Kidney glomerular epithelial cell (primary cell): ENCODE results near the gene CCDC57.

Experiments
- DNase-seq: peaks from one replicate; lab custom pipeline; 2025; lab: John Stamatoyannopoulos, UW

The CCDC57 gene

DNA sequence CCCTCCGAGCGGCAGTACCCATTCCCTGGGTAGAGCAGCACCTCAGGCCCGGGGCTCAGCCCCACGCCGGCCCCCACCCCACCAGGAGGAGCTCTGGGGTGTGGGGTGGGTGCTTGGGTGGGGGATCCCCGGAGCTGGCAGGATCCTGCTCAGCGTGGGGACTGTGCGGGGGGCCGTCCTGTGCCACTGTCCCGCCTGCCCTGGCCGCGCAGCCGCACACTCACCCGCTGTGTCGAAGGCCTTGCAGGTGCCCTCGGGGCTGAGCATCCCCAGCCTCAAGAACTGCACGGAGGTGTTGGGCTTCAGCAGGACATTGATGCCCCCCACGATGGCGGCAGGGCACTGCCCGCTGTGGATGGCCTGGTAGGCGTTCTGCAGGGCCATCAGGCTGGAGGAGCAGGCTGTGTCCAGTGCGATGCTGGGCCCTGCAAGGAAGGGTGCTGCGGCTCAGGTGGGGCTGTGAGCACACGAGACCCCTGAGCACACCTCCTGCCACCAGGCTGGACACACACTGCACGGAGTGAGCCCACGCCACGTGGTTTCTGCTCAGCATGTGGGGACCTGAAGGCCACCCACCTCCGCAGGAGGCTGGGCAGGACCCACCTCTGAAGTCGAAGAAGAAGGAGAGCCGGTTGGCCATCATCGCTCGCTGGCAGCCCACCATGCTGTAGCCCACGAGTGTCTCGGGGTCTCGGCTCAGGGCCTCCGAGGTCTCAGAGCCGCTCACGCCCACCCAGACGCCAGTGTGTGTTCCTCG lies 119.5 kb downstream of the CCDC57 start:
- DNase-seq, result no peak

DNA sequence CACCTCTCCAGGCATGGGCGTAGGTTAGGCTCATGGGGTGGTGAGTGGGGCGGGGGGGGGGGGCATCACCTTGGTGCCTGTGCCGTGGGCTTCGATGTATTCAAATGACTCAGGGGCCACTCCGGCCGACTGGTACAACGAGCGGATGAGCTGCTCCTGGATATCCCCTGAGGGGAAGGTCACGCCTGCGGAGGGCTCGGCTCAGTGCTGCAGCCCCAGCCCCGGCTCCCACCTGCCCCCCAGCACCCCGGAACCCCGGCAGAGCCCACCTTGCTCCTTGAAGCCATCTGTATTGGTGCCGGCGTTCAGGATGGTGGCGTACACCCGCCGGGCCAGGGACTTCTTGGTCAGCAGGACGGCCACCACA lies 120.0 kb downstream of the CCDC57 start:
- no peak for DNase-seq

DNA sequence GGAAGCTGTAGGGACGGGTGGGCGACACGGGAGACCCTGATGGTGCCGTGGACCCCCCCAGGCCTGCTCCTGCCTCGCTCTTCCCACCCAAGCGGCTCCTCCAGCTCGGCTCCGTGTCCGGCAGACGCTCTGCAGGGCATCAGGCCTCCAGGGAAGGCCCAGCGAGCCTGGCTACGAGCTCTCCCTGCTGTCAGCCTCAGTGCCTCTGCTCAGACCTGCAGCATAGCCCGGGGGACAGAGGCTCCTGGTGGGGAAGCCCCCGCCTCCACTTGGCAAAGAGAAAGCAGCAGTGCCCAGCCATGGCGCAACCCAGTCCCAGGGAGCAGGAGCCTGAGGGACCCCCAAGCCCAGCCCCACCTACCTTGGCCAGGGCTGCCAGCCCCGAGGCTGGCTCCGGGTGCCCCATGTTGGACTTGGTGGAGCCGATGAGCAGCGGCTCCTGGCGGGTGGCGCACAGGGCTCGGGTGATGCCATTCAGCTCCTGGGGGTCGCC lies 120.5 kb downstream of the CCDC57 start:
- no peak for DNase-seq

DNA sequence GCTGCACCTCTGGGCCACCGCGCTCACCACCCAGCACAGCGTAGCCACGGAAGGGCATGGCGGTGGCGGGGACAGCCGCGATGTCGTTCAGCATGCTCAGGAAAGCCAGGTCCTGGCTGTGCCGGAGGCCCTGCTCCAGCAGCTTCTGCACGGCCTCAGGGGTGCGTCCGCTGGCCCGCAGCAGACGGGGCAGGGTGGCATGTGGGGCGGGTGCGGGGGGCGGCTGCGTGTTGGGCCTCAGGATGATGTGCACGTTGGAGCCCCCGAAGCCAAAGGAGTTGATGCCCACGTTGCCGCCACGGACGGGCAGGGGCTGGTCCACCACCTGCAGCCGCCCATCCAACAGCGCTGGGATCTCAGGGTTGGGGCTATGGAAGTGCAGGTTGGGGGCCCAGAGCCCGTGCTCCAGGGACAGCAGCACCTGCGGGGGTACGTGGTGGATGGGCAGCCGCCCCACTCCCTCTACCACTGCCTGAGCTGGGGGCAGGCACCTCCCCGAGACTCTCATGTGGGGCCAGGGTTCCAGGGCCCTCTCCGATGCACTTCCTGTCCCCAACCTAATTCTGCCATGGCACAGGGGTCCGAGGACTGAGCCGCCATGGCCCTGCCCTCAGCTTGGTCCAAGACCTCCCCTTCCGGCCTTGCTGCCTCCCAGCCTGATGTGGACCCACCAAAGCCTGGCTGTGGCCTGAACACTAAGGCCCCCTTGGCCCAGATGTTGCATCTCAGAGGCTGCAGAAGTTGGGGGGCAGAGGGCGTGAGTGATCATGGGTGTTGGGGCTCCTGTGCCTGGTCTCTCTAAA lies 121.2 kb downstream of the CCDC57 start:
- no peak for DNase-seq

DNA sequence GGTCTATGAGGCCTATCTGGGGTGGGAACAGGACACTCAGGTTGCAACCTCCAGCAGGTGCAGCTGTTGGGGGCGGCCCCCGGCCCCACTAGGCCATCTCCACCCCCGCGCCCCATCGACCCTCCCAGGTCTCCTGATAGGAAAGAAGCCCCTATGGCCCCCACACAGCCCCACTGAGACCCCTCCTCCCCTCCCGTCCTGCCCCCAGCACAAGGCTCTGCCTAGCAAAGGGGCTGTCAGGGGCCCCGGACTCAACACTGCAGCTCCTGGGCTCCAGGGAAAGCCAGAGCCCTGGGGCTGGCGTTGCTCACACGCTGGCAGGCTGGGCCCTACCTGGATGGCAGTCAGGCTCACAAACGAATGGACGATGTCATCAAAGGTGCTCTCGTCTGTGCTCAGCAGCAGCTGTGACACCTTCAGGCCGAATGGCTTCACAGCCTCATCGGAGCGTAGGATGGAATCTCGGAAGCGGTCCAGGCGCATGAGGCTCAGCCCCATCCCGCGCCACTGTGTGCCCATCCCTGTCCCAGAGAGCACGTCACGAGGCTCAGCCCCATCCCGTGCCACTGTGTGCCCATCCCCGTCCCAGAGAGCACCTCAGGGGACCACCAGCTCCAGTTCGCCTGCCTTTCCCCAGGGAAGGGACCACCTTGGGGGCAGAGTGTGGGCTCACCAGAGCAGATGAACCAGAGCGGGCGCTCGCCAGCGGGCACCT lies 121.9 kb downstream of the CCDC57 start:
- no peak for DNase-seq

DNA sequence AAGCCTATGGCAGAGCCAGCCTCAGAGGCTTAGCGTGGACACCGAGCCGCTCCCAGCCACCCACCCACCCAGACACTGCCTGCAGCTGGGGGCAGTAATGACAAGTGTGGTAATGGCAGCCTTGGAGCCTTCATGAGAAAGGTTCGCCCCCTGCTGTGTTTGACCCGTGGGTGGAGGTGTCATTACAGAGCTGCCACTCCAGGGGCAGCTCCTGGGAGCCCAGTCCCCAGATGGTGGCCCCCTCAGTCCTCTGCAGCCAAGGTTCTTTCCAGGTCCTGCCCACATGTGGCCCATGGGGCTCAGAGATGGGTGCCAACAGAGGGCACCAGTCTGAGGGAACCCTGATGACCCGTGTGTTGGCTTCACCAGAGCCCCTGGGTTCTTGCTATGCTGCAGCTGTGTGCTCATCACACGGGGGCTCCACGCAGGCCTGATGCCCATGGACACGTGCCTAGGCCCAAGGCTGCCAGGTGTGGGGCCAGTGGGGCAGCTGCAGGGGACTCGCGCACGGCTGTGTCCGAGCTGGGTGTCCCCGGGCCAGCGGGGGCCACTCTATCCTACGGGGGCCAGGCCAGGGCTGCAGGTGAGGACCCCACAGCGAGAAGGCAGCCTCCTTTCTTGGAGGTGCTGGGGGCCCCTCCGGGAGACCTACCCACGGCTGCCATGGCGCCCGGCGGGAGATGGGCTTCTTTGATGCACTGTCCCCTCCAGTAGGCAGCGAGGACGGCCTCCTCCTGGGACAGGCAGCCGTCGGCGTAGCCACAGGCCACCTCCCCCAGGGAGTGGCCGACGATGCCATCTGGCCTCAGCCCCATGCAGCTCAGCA lies 122.7 kb downstream of the CCDC57 start:
- no peak for DNase-seq

DNA sequence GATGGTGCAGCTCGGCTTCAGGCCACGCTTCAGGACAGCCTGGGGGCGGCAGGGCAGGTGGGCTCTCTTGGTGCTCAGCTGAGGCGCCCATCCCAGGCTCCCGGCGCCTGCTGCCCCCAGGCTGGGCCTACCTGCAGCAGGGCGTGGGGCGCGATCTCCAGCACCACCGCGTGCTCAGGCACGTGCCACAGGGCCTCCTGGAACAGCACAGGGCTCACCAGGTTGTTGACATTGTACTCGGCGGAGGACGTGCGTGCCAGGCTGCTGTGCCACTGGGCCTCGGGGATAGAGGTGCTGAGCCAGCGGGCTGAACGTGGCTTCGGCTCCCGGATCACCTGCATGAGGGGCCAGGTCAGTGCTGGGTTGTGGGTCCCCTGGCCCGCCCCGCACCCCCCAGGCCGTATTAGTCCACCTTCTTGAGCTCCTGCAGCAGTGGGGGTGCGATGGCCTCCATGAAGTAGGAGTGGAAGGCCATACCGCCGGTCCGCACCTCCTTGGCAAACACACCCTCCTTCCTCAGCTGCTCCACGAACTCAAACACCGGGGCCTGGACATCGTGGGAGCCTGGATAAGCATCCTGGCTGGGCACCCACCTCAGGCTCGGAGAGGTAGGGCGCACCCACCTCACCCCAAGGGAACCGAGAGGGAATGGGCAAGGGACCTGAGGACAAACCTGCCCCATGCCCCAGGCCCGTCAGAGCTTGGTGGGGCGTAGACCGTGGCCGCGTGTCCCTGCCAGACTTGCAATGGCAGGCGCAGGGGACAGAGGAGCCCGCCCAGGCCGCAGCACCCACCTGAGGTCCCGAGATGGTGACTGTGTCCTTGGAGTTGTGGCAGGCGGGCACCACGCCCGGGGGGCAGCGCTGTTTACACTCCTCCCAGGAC lies 123.6 kb downstream of the CCDC57 start:
- DNase-seq, result no peak

DNA sequence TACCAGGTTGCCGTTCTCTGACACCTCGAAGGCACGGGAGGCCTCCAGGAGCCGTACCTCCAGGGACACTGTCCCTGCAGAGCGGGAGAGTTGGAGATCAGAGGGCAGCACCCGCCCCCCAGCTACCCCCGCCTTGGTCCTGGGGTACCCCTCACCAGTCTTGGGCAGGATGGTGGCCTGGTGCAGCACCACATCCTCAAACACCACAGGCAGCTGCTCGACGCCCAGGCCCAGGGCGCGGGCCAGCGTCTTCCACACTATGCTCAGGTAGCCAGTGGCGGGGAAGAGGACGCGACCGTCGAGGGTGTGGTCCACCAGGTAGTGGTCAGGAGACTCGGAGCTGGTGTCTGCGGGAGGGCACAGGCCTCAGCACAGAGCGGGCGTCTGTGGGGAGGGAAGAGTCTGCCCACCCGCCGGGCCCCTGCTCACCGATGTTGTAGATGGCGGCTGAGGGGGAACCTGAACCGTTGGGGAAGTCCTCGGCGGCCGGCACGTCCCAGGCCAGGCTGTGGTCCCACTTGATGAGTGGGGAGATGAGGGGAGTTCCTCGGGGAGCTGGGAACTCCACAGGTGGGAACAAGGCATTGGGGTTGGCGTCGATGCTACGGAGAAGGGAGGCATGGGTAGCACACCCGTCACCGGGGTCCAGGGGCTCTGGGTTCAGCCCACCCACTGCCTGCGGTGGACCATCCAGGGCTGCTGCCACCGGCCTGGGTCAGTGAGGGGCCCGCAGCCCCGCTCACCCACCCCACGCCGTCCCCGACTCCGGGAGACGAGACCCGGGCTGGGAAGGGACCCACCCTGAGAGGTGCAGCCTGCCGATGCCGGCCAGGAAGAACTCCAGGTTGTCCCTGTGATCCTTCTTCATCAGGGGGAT lies 124.4 kb downstream of the CCDC57 start:
- DNase-seq, result no peak

DNA sequence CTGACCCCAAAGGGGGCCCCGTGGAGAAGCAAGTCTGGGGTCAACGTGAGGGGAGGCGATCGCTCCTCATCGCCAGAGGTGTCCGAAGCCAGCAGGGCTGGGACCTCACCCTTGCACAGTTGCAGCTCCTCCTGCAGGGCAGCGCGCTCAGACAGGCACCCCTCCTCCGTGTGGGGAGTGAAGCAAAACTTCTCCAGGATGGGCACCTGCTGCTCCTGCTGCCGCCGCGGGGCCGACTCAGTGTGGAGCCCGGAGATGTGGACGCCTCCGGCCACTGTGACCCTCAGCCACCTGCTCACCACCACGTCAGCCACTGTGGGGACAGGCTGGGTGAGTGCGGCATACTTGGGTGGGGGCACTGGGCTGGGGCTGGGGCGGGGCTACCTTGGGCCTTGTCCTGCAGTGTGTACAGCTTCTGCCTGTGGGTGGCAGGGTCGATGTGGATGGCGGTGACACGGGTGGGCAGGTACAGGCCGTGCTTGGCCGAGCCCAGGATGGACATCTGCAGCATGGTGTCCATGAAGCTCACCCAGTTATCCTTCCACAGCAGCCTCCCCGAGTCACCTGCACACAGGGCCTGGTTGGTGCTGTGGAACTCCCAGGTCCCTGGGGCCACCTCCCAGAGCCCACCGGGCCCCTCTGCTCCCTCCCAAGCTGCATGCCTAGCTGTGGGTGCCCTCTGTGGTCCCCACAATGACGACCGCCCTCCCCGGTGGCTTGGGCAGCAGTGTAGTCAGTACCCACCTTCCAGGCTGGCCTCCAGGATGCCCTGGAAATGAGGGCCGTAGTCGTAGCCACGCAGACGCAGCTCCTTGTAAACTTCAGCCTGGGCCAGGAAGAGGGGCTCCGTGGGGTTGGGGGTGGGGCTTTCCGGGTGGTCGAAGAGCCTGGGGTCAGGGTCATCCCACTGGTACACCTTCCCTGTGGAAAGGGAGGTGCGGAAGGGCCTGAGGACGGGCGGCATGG lies 125.4 kb downstream of the CCDC57 start:
- DNase-seq, result no peak

DNA sequence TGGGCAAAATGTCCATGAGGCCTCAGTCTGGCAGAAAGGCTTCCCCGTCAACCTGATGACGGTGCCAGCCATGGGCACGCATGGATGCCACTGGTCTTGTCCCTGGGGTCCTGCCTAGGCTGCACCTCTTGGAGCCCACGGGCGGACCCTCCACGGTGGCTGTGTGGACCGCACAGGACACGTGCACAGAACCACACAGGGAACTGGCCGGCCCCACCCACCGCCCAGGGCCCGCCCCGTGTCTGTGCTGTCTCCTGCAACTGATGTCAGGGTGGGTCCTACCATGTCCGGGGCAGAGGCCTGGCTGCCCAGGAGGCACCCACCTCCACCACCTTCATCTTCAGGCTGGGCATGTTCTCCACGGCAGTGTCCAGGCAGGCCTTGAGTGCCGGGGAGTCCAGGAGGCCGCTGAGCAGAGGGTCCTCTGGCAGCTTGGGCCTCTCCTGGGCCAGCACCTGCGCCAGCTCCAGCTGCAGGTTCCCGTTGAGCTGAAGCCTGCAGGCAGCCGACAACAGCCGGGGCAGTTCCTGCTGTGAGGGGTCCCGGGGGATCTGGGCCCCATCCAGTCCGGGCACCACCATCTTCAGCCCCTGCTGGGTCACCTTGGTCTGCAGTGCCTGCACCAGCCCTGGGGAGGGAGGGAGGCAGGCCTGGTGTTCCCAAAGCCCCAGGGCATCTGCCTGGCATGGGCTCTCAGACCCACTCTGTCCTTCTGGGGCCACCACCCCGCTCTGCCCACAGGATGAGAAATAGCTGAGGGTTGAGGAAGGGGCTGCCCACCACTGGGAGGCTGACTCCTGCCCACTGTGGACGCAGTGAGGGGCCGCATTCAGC lies 126.5 kb downstream of the CCDC57 start:
- DNase-seq, result no peak

DNA sequence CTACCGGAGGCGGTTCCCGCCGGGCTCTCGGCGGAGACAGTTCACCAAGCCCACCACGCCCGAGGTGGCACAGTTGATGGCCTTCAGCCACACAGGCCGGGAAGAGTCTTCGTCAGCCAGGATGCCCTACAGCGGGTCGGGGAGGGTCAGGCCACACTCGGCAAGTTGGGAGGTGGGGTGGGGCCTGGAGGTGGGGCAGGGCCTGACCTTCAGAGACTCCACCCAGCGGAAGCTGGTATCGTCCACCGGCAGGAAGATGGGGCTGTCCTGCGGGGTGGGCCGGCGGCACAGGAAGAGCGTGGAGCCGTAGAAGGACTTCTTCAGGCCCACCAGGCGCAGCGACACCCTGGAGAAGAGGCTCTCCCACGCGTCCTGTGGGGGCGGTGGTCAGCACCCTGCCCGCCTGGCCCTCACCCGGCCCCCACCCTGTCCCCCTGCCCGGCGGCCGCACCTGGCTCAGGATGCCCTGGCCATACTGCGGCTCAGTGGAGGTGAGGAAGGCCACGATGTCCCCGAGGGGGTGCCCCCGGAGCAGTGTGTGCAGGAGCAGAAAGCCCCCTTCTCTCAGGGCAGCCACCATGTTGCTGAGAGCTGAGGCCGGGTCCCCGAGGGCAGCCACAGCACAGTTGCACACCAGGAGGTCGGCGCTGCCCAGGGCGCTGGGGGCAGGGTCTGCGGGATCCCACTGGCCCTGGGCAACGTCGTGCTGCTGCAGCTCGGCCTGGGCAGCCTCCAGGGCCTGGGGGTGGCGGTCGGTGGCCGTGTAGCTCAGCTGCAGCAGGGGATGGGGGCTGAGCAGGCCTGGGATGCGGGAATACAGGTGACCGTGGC lies 127.4 kb downstream of the CCDC57 start:
- no peak for DNase-seq

DNA sequence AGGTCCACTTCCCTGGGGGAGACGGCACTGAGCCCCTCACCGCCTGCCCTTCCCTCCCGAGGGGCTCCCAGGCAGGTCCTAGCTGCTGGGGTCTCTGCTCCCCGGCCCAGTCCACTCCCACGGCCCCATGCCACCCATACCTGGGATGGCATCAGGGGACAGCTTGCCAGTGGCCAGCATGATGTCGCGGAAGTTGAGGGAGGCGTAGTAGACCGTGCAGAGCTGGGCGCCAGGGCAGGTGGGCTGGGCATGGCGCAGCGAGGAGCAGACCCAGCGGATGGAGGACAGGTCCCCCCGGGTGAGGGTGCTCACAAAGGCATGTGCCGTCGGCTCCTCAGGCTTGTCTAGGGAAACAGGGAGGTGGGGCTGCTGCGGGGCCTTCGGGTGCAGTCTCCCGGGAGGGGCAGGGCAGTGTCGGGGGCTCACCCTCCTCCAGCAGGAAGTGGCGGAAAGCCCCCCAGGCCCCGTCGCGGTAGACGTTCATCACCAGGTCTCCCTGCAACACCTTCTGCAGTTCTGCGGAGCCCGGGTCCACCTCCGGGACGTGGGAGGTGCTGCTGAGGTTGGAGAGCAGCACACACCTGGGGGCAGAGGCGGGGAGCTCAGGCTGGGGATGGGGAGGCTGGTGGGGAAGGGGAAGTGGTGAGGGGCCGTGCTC lies 128.1 kb downstream of the CCDC57 start:
- no peak for DNase-seq

DNA sequence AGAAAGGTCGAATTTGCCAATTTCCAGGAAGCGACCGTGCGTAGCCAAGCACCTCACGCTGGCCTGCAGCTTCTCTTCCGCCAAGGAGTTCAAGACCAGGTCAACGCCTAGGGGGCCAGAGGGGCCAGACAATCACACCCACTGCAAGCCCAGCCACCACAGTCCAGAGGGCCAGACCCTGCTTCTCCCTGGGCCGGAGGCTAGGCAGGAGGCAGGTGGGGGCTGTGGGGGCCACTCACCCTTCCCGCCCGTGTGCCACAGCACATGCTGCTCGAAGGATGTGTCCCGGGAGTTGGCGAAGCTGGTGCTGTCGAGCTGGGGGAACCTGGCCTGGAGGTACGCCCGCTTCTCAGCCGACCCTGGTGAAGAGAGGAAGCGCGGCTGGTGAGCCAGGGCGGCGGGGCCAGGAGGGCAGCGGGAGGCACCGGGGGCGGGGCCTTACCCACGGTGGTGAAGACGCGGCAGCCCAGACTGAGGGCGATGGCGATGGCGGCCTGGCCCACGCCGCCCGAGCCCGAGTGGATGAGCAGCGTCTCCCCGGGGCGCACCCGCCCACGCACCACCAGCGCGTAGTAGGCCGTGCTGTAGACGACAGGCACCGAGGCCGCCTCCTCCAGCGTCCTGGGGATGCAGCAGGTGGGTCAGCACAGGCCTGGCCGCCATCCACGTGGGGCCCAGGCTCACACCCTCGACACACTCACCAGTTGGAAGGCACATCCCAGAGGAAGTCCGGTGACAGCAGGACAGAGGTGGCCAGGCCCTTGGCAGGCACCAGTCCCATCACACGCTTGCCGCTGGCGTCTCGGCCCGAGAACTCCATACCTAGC lies 128.9 kb downstream of the CCDC57 start:
- DNase-seq, result no peak

DNA sequence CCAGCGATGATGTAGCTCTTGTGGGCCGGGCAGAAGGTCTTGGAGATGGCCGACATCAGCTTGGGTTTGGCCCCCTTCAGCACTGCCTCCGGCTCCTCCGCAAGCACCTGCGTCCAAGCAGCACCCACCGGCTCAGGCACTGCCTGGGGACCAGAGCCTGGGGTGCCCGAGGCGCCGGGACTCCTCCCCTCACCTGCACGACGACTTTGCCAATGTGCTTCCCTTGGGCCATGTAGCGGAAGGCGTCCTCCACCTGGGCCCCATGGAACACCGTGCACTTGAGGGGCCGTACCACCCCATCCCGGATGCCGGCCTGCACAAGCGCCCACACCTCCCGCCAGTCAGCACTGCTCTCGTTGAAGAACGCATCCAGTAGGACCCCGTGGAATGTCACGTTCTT lies 129.6 kb downstream of the CCDC57 start:
- no peak for DNase-seq

DNA sequence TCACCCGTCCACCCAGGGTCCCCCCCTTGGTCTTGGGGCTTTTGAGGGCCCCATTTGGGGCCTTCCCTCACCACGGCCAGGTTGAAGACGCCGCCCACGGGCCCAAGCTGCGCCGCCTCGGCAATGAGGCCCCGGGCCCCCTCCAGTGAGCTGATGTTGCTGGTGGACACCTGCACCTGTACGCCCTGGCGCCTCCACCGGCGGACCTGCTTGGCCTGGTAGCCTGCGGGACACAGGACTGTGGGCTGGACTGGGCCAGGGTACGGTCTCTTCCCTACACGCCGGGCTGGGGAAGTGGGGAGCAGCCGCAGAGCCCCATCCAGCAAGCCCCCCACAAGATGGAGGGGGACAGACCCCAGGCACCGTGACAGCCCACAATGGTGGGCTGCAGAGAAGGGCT lies 130.2 kb downstream of the CCDC57 start:
- no peak for DNase-seq
